Astrocyte of the cerebellum (primary cell): ENCODE data around the gene SYNGR4.

Source experiments
- DNase-seq: peaks from one replicate; pipeline ENCODE4 v3.0.0-alpha.2; 2011; ENCODE audit warnings: low read depth
- H3K4me3 ChIP-seq: 2 replicates; pipeline ENCODE4 v1.5.1; 2011; ENCODE audit warnings: mild to moderate bottlenecking, low read depth, low read length, moderate library complexity
- in situ Hi-C: cut with HindIII; loops from 2 replicates; pipeline ENCODE4 v1.10.0; 2017; ENCODE audit warnings: low sequenced_read_pairs
- TF ChIP-seq, protein P1 (sequence below): IDR thresholded peaks from 2 replicates; pipeline ENCODE4 v1.5.1; 2012; ENCODE audit warnings: low read length, low read depth, moderate library complexity, mild to moderate bottlenecking; ENCODE audit errors: missing control alignments

SYNGR4 gene

DNA sequence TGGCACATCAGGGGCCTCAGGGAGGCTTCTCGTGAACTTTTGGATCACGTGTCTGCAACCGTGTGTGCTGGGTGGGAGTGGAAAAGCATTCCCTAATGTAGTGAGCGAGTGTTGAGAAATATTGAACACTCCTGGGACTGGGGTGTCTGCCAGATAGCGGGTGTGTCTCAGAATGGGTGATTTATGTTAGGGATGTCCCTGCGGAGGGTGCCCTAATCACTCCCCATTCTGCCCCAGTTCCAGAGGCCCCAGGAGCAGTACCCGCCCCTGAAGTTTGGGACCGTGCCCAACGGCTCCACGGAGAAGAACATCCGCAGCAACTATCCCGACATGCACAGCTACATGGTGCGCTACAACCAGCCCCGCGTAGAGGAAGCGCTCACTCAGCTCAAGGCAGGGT, 57.4 kb downstream of the SYNGR4 start:
- TF ChIP-seq, protein P1, sequence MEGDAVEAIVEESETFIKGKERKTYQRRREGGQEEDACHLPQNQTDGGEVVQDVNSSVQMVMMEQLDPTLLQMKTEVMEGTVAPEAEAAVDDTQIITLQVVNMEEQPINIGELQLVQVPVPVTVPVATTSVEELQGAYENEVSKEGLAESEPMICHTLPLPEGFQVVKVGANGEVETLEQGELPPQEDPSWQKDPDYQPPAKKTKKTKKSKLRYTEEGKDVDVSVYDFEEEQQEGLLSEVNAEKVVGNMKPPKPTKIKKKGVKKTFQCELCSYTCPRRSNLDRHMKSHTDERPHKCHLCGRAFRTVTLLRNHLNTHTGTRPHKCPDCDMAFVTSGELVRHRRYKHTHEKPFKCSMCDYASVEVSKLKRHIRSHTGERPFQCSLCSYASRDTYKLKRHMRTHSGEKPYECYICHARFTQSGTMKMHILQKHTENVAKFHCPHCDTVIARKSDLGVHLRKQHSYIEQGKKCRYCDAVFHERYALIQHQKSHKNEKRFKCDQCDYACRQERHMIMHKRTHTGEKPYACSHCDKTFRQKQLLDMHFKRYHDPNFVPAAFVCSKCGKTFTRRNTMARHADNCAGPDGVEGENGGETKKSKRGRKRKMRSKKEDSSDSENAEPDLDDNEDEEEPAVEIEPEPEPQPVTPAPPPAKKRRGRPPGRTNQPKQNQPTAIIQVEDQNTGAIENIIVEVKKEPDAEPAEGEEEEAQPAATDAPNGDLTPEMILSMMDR, result no peak
- in situ Hi-C loops, result no loop called here
- no peak overlapping the region for H3K4me3 ChIP-seq
- no peak for DNase-seq

DNA sequence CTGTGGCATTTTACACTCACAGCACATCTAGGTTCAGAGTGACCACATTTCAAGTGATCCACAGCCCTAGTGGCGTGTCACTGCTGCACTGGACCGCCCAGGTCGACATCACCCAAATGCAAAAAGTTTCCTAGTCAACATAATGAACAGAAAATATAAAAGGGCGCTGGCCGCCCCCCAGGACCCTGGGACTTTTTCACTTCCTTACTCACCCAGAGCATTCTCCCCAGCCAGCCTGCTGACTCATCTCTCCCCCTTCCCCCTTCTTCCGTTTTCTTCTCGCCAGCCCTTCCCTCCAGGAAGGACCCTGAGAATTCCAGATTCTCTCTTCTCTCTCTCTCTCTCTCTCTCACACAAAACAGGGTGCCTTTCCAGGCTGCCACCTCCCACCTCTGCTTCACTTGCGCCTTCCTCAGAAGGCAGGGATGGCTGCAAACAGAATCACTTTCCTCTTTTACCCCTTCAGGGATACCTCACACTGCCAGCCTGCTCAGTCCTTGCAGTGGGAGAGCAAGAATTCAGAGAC, 60.6 kb downstream of the SYNGR4 start:
- in situ Hi-C loops, result no loop called here
- DNase-seq, result no peak
- TF ChIP-seq, protein P1, result no peak
- no peak overlapping the region for H3K4me3 ChIP-seq
